SK-N-SH (cell line): ENCODE results near the gene KCNB1. TPM values are rescaled to one million over a fixed set of nuclear protein-coding genes. Genes with fewer than 3 reads are reported as not detected.
A peak's percentile ranks its signal among the peaks of the same experiment; 100 is the strongest.

Experiments used
- CTCF ChIA-PET: fragments of 300-600, 350-600 bp; formaldehyde crosslinking; extraction: SDS; loops from one replicate; lab custom pipeline; 2021; lab: Yijun Ruan, JAX
- POLR2A ChIA-PET: fragments of 350-600 bp; sonication (Branson Sonifier 250); formaldehyde crosslinking; extraction: SDS; loops from one replicate; lab custom pipeline; 2020; ENCODE audit warnings: antibody characterized with exemption, inconsistent platforms; lab: Yijun Ruan, JAX
- DNase-seq: peaks from one replicate; pipeline ENCODE4 v3.0.0; 2012
- H2AFZ ChIP-seq: fragments of 200-600 bp; sonication (generic); 2 replicates; pipeline ENCODE4 v1.8.1; 2016; ENCODE audit warnings: antibody characterized with exemption, mild to moderate bottlenecking, low read depth
- H3F3A ChIP-seq: fragments of 200-600 bp; sonication (generic); replicated peaks from 2 replicates; pipeline ENCODE3; 2016; ENCODE audit warnings: antibody characterized with exemption, mild to moderate bottlenecking; ENCODE audit not compliant: insufficient read depth
- H3K27ac ChIP-seq, 2 experiments: fragments of 200-500 bp in 1 of 2; fragments of 200-600 bp in 1 of 2; sonication (Bioruptor generic) in 1 of 2; sonication (generic), shearing (Covaris generic) in 1 of 2; 2 replicates each; pipeline versions ENCODE4 v1.5.1 to v1.6.1; 2014 to 2016; ENCODE audit warnings: low read depth in 2 of 2, inconsistent platforms in 1 of 2, low read length in 1 of 2, mild to moderate bottlenecking in 1 of 2, mixed read lengths in 1 of 2
- H3K27me3 ChIP-seq: fragments of 200-600 bp; sonication (generic), shearing (Covaris generic); 2 replicates; pipeline ENCODE4 v1.6.1; 2016; ENCODE audit warnings: mixed run types; ENCODE audit not compliant: insufficient read depth
- H3K36me3 ChIP-seq, 2 experiments: fragments of 200-500 bp in 1 of 2; fragments of 200-600 bp in 1 of 2; sonication (Bioruptor generic) in 1 of 2; sonication (generic) in 1 of 2; replicated peaks in 1 of 2; 2 replicates each; pipeline versions ENCODE3 to v1.5.1; 2014 to 2016; ENCODE audit warnings: low read length in 1 of 2, mild to moderate bottlenecking in 1 of 2; ENCODE audit not compliant: insufficient read depth in 2 of 2, control insufficient read depth in 1 of 2
- H3K4me1 ChIP-seq, 2 experiments: fragments of 200-500 bp in 1 of 2; fragments of 200-600 bp in 1 of 2; sonication (Bioruptor generic) in 1 of 2; sonication (generic), shearing (Covaris generic) in 1 of 2; 2 replicates each; pipeline versions ENCODE4 v1.5.1 to v1.6.1; 2014 to 2016; ENCODE audit warnings: low read depth in 1 of 2, low read length in 1 of 2, mixed run types in 1 of 2; ENCODE audit not compliant: insufficient read depth in 2 of 2, control insufficient read depth in 1 of 2
- H3K4me2 ChIP-seq: fragments of 200-600 bp; sonication (generic), shearing (Covaris generic); 2 replicates; pipeline ENCODE4 v1.6.1; 2017; ENCODE audit warnings: mixed run types
- H3K4me3 ChIP-seq, 2 experiments: fragments of 200-500 bp in 1 of 2; fragments of 200-600 bp in 1 of 2; sonication (Bioruptor generic) in 1 of 2; sonication (generic), shearing (Covaris generic) in 1 of 2; 2 replicates each; pipeline versions ENCODE4 v1.5.1 to v1.8.1; 2014 to 2016; ENCODE audit warnings: low read depth in 2 of 2, inconsistent platforms in 1 of 2, low read length in 1 of 2, mild to moderate bottlenecking in 1 of 2, mixed read lengths in 1 of 2, moderate library complexity in 1 of 2
- H3K79me2 ChIP-seq: fragments of 200-600 bp; sonication (generic); 2 replicates; pipeline ENCODE4 v1.8.1; 2017; ENCODE audit warnings: mild to moderate bottlenecking; ENCODE audit not compliant: insufficient read depth
- H3K9ac ChIP-seq: fragments of 200-600 bp; sonication (generic); 2 replicates; pipeline ENCODE4 v1.6.1; 2017; ENCODE audit warnings: mixed run types
- H3K9me2 ChIP-seq: fragments of 200-600 bp; sonication (generic); 2 replicates; pipeline ENCODE4 v1.6.1; 2017; ENCODE audit warnings: mixed run types
- H3K9me3 ChIP-seq: fragments of 200-600 bp; sonication (generic); 2 replicates; pipeline ENCODE4 v1.6.1; 2017; ENCODE audit warnings: mixed run types, mild to moderate bottlenecking, moderate library complexity
- H4K20me1 ChIP-seq: fragments of 200-600 bp; sonication (generic); 2 replicates; pipeline ENCODE4 v1.6.1; 2017; ENCODE audit warnings: mild to moderate bottlenecking, mixed run types; ENCODE audit not compliant: insufficient read depth
- CHD2 ChIP-seq: fragments of 150-350 bp; IDR thresholded peaks from 2 replicates; pipeline ENCODE4 v1.6.1; 2018; ENCODE audit warnings: low read length; ENCODE audit not compliant: partially characterized antibody
- FOSL2 ChIP-seq: IDR thresholded peaks from 2 replicates; pipeline ENCODE4 v1.4.0; 2012; ENCODE audit warnings: low read depth, mild to moderate bottlenecking, moderate library complexity, borderline replicate concordance
- FOXJ3 ChIP-seq: sonication (generic); formaldehyde crosslinking; IDR thresholded peaks from 2 replicates; pipeline ENCODE4 v1.5.1; 2020; ENCODE audit warnings: mild to moderate bottlenecking, missing genetic modification reagents
- GABPA ChIP-seq: IDR thresholded peaks from 2 replicates; pipeline ENCODE4 v1.4.0; 2012; ENCODE audit warnings: low read depth, mild to moderate bottlenecking
- GATA2 ChIP-seq: sonication (generic); formaldehyde crosslinking; IDR thresholded peaks from 2 replicates; pipeline ENCODE4 v1.5.0; 2020; ENCODE audit warnings: mild to moderate bottlenecking, missing genetic modification reagents
- JUND ChIP-seq: IDR thresholded peaks from 2 replicates; pipeline ENCODE4 v1.4.0; 2012
- MAX ChIP-seq: IDR thresholded peaks from 2 replicates; pipeline ENCODE4 v1.4.0; 2012; ENCODE audit warnings: low read depth
- MXI1 ChIP-seq: IDR thresholded peaks from 2 replicates; pipeline ENCODE4 v1.6.1; 2012; ENCODE audit warnings: mild to moderate bottlenecking, low read depth, low read length, improper control_type of control experiment
- NFIC ChIP-seq: IDR thresholded peaks from 2 replicates; pipeline ENCODE4 v1.4.0; 2012; ENCODE audit warnings: borderline replicate concordance
- RAD21 ChIP-seq: IDR thresholded peaks from 2 replicates; pipeline ENCODE4 v1.6.1; 2012; ENCODE audit warnings: mild to moderate bottlenecking, low read length
- RXRA ChIP-seq: IDR thresholded peaks from 2 replicates; pipeline ENCODE4 v1.4.0; 2012; ENCODE audit warnings: low read depth, mild to moderate bottlenecking, borderline replicate concordance
- SMC3 ChIP-seq: IDR thresholded peaks from 2 replicates; pipeline ENCODE4 v1.6.1; 2012; ENCODE audit warnings: low read depth, low read length, improper control_type of control experiment
- TAF1 ChIP-seq: IDR thresholded peaks from 2 replicates; pipeline ENCODE4 v1.6.1; 2012; ENCODE audit warnings: low read depth, mild to moderate bottlenecking, low read length, moderate library complexity, borderline replicate concordance
- TEAD4 ChIP-seq: IDR thresholded peaks from 2 replicates; pipeline ENCODE4 v1.4.0; 2012; ENCODE audit warnings: mild to moderate bottlenecking, borderline replicate concordance; ENCODE audit not compliant: insufficient read depth
- WGBS: methylation state at CpG from one replicate; pipeline ENCODE4 v1.1.6; 2017; ENCODE audit warnings: low lambda C conversion rate; 5-methylcytosine and 5-hydroxymethylcytosine counted together
- polyA plus RNA-seq, 3 experiments: library from polyadenylated mRNA; depleted of rRNA; stranded (reverse); fragments of >200 nt; gene quantifications; 2 replicates each; pipeline ENCODE4 v1.2.3, GENCODE V29; 2012
- TF ChIP-seq, protein P1 (sequence below): fragments of 200-600 bp; sonication (generic); IDR thresholded peaks from 2 replicates; pipeline ENCODE4 v1.6.1; 2017; ENCODE audit warnings: antibody characterized with exemption, mild to moderate bottlenecking, moderate library complexity
- TF ChIP-seq, protein P2 (sequence below): IDR thresholded peaks from 2 replicates; pipeline ENCODE4 v1.4.0; 2012; ENCODE audit warnings: low read depth, borderline replicate concordance

Gene KCNB1
- polyA plus RNA-seq, 1 of the 3 experiments (the other 2 are of a cell fraction): 0.82 TPM

- no peaks in the 10 kb centered on the region for H3F3A ChIP-seq
- H4K20me1 ChIP-seq: no peaks in the 10 kb centered on the region
- WGBS: 55% methylated on average over 15 of the region's 16 CpGs
- H3K9ac ChIP-seq: no peak overlapping the region
- H3K9me3 ChIP-seq: no peaks in the 10 kb centered on the region
- DNase-seq: peak; percentile 64
- no peaks in the 10 kb centered on the region for H3K79me2 ChIP-seq
- TF ChIP-seq NFIC: no peak
- TF ChIP-seq GATA2 (CRISPR knock-in tag): no peak
- TF ChIP-seq, protein P1, sequence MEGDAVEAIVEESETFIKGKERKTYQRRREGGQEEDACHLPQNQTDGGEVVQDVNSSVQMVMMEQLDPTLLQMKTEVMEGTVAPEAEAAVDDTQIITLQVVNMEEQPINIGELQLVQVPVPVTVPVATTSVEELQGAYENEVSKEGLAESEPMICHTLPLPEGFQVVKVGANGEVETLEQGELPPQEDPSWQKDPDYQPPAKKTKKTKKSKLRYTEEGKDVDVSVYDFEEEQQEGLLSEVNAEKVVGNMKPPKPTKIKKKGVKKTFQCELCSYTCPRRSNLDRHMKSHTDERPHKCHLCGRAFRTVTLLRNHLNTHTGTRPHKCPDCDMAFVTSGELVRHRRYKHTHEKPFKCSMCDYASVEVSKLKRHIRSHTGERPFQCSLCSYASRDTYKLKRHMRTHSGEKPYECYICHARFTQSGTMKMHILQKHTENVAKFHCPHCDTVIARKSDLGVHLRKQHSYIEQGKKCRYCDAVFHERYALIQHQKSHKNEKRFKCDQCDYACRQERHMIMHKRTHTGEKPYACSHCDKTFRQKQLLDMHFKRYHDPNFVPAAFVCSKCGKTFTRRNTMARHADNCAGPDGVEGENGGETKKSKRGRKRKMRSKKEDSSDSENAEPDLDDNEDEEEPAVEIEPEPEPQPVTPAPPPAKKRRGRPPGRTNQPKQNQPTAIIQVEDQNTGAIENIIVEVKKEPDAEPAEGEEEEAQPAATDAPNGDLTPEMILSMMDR: peak; percentile 83
- no peak for TF ChIP-seq RXRA
- TF ChIP-seq RAD21: peak; percentile 62
- TF ChIP-seq FOXJ3: no peak
- TF ChIP-seq SMC3: peak; percentile 54
- TF ChIP-seq JUND: no peak
- no peak for TF ChIP-seq MXI1
- TF ChIP-seq TAF1: no peak
- no peak for TF ChIP-seq MAX
- no peak for TF ChIP-seq GABPA
- TF ChIP-seq FOSL2: no peak
- no peak for TF ChIP-seq CHD2
- TF ChIP-seq, protein P2, sequence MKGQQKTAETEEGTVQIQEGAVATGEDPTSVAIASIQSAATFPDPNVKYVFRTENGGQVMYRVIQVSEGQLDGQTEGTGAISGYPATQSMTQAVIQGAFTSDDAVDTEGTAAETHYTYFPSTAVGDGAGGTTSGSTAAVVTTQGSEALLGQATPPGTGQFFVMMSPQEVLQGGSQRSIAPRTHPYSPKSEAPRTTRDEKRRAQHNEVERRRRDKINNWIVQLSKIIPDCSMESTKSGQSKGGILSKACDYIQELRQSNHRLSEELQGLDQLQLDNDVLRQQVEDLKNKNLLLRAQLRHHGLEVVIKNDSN: no peak
- TF ChIP-seq TEAD4: no peak
- TF ChIP-seq, all 33 proteins: peak for 3
- CTCF ChIA-PET: interaction anchor here (0.7 to 8.7 kb wide), 48 partner anchors 8 to 226 kb away, joined by 3 to 141 read pairs (median 5); partner anchors contain the start of gene KCNB1
- Histone ChIP-seq H2AFZ (no peak overlapping the region), H3K4me3 (no peak overlapping the region; a peak in 1 of 4 replicates), H3K27me3 (no peaks in the 10 kb centered on the region), H3K4me1 (peaks cover 0 to 63% of the 10 kb centered on the region in 2 experiments; a peak in 2 of 4 replicates), H3K27ac (peak overlapping the region in 1 of 2 experiments; percentile 39; a peak in 1 of 4 replicates), H3K9me2 (no peaks in the 10 kb centered on the region), H3K36me3 (no peaks in the 10 kb centered on the region), H3K4me2 (no peak overlapping the region)
- POLR2A ChIA-PET: interaction anchor here (1.6 kb wide), 1 partner anchor 99 kb away, joined by 7 read pairs; no protein-coding TSS in a partner anchor
Measured at GRCh38 chr20:49384437-49385434, 97.7 kb downstream of the KCNB1 start.
